B cell (primary cell): ENCODE measurements around the gene PSMG4.

Source experiments
- EZH2 ChIP-seq: IDR thresholded peaks from 2 replicates; pipeline ENCODE4 v1.6.1; 2012; ENCODE audit warnings: borderline replicate concordance, low read depth, mild to moderate bottlenecking, moderate library complexity, low read length; ENCODE audit not compliant: insufficient read depth, poor library complexity, severe bottlenecking
- TF ChIP-seq, protein P1 (sequence below): fragments of 200-600 bp; IDR thresholded peaks from one replicate; pipeline ENCODE4 v1.8.0; 2022; ENCODE audit warnings: antibody characterized with exemption, mild to moderate bottlenecking

DNA sequence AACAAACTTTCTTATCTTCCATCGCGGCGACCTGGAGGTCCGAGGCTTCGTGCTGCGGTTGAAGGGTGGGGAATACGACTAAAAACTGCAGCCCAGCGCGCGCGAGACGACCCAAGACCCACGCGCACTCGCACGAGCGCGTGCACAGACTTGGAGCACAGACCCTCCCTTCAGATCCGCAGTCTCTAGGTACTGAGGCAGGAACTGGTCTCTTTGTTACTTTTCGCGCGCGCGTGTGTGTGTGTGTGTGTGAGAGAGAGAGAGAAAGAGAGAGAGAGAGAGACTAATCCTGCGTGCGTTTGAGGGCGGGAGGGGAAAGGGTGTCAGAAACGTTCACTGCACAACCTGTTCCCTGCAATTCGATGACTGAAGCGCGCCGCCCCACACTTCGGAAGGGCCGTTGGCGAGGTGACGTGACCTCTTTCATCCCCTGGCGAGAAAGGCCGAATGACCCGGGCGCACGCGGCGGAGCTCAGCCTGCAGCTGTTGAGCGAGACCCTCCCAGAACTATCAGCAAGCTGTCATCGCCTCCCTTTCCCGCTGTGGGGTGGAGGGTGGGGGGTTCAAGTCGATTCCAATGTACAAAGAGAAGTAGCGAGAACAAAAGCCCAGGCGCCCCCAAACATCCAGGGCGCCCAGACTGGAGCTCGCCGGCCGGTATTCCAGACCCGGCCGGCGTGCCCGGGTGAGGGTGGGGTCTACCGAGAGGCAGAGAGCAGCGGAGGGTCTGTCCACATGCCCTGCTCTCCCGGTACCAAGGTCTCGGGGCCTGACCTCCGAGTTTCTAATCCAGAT lies 29.8 kb upstream of the PSMG4 start:
- TF ChIP-seq, protein P1, sequence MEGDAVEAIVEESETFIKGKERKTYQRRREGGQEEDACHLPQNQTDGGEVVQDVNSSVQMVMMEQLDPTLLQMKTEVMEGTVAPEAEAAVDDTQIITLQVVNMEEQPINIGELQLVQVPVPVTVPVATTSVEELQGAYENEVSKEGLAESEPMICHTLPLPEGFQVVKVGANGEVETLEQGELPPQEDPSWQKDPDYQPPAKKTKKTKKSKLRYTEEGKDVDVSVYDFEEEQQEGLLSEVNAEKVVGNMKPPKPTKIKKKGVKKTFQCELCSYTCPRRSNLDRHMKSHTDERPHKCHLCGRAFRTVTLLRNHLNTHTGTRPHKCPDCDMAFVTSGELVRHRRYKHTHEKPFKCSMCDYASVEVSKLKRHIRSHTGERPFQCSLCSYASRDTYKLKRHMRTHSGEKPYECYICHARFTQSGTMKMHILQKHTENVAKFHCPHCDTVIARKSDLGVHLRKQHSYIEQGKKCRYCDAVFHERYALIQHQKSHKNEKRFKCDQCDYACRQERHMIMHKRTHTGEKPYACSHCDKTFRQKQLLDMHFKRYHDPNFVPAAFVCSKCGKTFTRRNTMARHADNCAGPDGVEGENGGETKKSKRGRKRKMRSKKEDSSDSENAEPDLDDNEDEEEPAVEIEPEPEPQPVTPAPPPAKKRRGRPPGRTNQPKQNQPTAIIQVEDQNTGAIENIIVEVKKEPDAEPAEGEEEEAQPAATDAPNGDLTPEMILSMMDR = no peak
- no peak for TF ChIP-seq EZH2
